H1 (cell line): Measurements from ENCODE around the gene ACP3. TPM values are rescaled to one million over a fixed set of nuclear protein-coding genes. Genes with fewer than 3 reads are reported as not detected.

ENCODE experiments used
- ATF3 ChIP-seq: IDR thresholded peaks from 2 replicates; pipeline ENCODE4 v1.6.1; 2011; ENCODE audit warnings: low read depth, mild to moderate bottlenecking, low read length; ENCODE audit not compliant: insufficient read depth
- BRCA1 ChIP-seq: IDR thresholded peaks from 2 replicates; pipeline ENCODE4 v1.6.1; 2012; ENCODE audit warnings: low read depth, low read length, improper control_type of control experiment
- CBX5 ChIP-seq: fragments of 300-800, 300-1000 bp; sonication (generic); IDR thresholded peaks from 2 replicates; pipeline ENCODE4 v1.7.1; 2016; ENCODE audit warnings: antibody characterized with exemption, low read length, low read depth
- CHD1 ChIP-seq: IDR thresholded peaks from 2 replicates; pipeline ENCODE4 v1.6.1; 2012; ENCODE audit warnings: low read depth, low read length, improper control_type of control experiment
- CREB1 ChIP-seq: IDR thresholded peaks from 2 replicates; pipeline ENCODE4 v1.6.1; 2012; ENCODE audit warnings: inconsistent platforms
- CTBP2 ChIP-seq: IDR thresholded peaks from 2 replicates; pipeline ENCODE4 v1.7.0; 2011; ENCODE audit warnings: borderline replicate concordance, mild to moderate bottlenecking, moderate library complexity, mixed read lengths, low read length; ENCODE audit not compliant: insufficient read depth, insufficient read length
- CTCF ChIP-seq, 3 experiments: IDR thresholded peaks; 1 replicate in 2 of 3; 2 replicates in 1 of 3; pipeline versions ENCODE4 v1.5.1 to v1.6.1; 2011; ENCODE audit warnings: low read length in 3 of 3, mild to moderate bottlenecking in 3 of 3, inconsistent platforms in 2 of 3, low read depth in 1 of 3, moderate library complexity in 1 of 3; ENCODE audit not compliant: insufficient read depth in 1 of 3; ENCODE audit errors: control extremely low read depth in 1 of 3
- EP300 ChIP-seq, 2 experiments: IDR thresholded peaks; 1 replicate in 1 of 2; 2 replicates in 1 of 2; pipeline ENCODE4 v1.6.1; 2011 to 2012; ENCODE audit warnings: low read depth in 2 of 2, low read length in 2 of 2, mild to moderate bottlenecking in 2 of 2, borderline replicate concordance in 1 of 2, inconsistent platforms in 1 of 2, moderate library complexity in 1 of 2
- FOSL1 ChIP-seq: IDR thresholded peaks from 2 replicates; pipeline ENCODE4 v1.6.1; 2011; ENCODE audit warnings: mild to moderate bottlenecking, low read depth, low read length, moderate library complexity; ENCODE audit not compliant: insufficient read depth
- GABPA ChIP-seq: IDR thresholded peaks from 2 replicates; pipeline ENCODE4 v1.6.1; 2011; ENCODE audit warnings: mild to moderate bottlenecking, low read length, moderate library complexity, borderline replicate concordance; ENCODE audit not compliant: insufficient read depth
- GTF2F1 ChIP-seq: IDR thresholded peaks from 2 replicates; pipeline ENCODE4 v1.6.1; 2012; ENCODE audit warnings: low read depth, low read length, improper control_type of control experiment, borderline replicate concordance
- KDM1A ChIP-seq: fragments of 200-600, 300-600 bp; sonication (generic); IDR thresholded peaks from 2 replicates; pipeline ENCODE4 v1.7.1; 2016; ENCODE audit warnings: mild to moderate bottlenecking, low read length, borderline replicate concordance
- MAFK ChIP-seq: IDR thresholded peaks from 2 replicates; pipeline ENCODE4 v1.6.1; 2012; ENCODE audit warnings: low read depth, mild to moderate bottlenecking, improper control_type of control experiment, low read length
- MAX ChIP-seq: IDR thresholded peaks from 2 replicates; pipeline ENCODE4 v1.6.1; 2012; ENCODE audit warnings: inconsistent platforms
- POU5F1 ChIP-seq: IDR thresholded peaks from 2 replicates; pipeline ENCODE4 v1.6.1; 2011; ENCODE audit warnings: low read depth, mild to moderate bottlenecking, low read length, moderate library complexity
- RAD21 ChIP-seq, 2 experiments: IDR thresholded peaks in 1 of 2; conservative IDR thresholded peaks in 1 of 2; 2 replicates each; pipeline ENCODE4 v1.6.1; 2011; ENCODE audit warnings: low read depth in 2 of 2, low read length in 2 of 2, improper control_type of control experiment in 1 of 2, inconsistent platforms in 1 of 2, mild to moderate bottlenecking in 1 of 2, moderate library complexity in 1 of 2
- SIN3A ChIP-seq, 2 experiments: IDR thresholded peaks in 1 of 2; conservative IDR thresholded peaks in 1 of 2; 2 replicates each; pipeline ENCODE4 v1.6.1; 2011 to 2012; ENCODE audit warnings: low read length in 2 of 2, improper control_type of control experiment in 1 of 2, low read depth in 1 of 2, mild to moderate bottlenecking in 1 of 2
- TAF1 ChIP-seq: IDR thresholded peaks from 2 replicates; pipeline ENCODE4 v1.6.1; 2011; ENCODE audit warnings: mild to moderate bottlenecking, low read depth, low read length
- TCF12 ChIP-seq: IDR thresholded peaks from 2 replicates; pipeline ENCODE4 v1.6.1; 2011; ENCODE audit warnings: low read depth, mild to moderate bottlenecking, low read length
- USF2 ChIP-seq: IDR thresholded peaks from 2 replicates; pipeline ENCODE4 v1.6.1; 2011; ENCODE audit warnings: low read length, improper control_type of control experiment
- polyA plus RNA-seq, 7 experiments: library from polyadenylated mRNA; depleted of rRNA in 3 of 7; stranded (reverse) in 5 of 7; unstranded in 2 of 7; fragments of >200 nt in 5 of 7; fragments of 200-250 nt in 2 of 7; gene quantifications; 1 replicate in 5 of 7; 2 replicates in 1 of 7; 4 replicates in 1 of 7; pipeline versions ENCODE4 v1.2.1 to v1.2.3, GENCODE V29; 2011 to 2013; ENCODE audit warnings: missing spikeins in 2 of 7, mixed read lengths in 2 of 7
- total RNA-seq: library from RNA; stranded (reverse); fragmentation: NEBNext Ultra II Directional; extraction: Animal tissue kit (Norgen Biotek cat#: 25700); gene quantifications from 2 replicates; pipeline ENCODE4 v1.2.1, GENCODE V29; 2021

The ACP3 gene
- total and polyA plus RNA-seq, 2 of the 8 experiments (the other 6 are each of a cell fraction or from before 2014, with no cell fraction given): 1.2 to 1.4 TPM

GRCh38 chr3:132382267-132382666 lies 65.1 kb downstream of the ACP3 start (continued):
- peak; percentile 99 for TF ChIP-seq MAX
- 0 out of 2 replicates have a peak, but pooled peaks have one; percentile 33 for TF ChIP-seq TAF1
- peak; percentile 82 for TF ChIP-seq TCF12
- no peak for TF ChIP-seq RAD21 (IDR thresholded peaks at IDR 0.05 in 1 of 2, conservative IDR thresholded peaks at IDR 0.05 in 1 of 2; ENCODE audit: low read depth in 2 of 2, low read length in 2 of 2)
- no peak for TF ChIP-seq CREB1
- peak; percentile 96 to 97 for TF ChIP-seq SIN3A (conservative IDR thresholded peaks at IDR 0.05 in 1 of 2, IDR thresholded peaks at IDR 0.05 in 1 of 2; ENCODE audit: low read depth in 1 of 2, low read length in 2 of 2)
- peak; percentile 82 for TF ChIP-seq POU5F1
- TF ChIP-seq KDM1A: no peak
- no peak for TF ChIP-seq GABPA
- TF ChIP-seq EP300 (IDR thresholded peaks at IDR 0.05; ENCODE audit: borderline replicate concordance in 1 of 2, low read depth in 2 of 2, low read length in 2 of 2): peak in 1 of 2 experiments; percentile 55; a peak in 1 of 3 replicates
- TF ChIP-seq FOSL1: no peak
- TF ChIP-seq CBX5: no peak
- no peak for TF ChIP-seq MAFK
- peak; percentile 76 for TF ChIP-seq USF2
- TF ChIP-seq ATF3: no peak
- no peak for TF ChIP-seq CTCF (IDR thresholded peaks at IDR 0.05; ENCODE audit: control extremely low read depth in 1 of 3, insufficient read depth in 1 of 3, low read depth in 1 of 3, low read length in 3 of 3)
- TF ChIP-seq CTBP2: no peak
- TF ChIP-seq CHD1: no peak
- no peak for TF ChIP-seq BRCA1
- no peak for TF ChIP-seq GTF2F1
